Ascending aorta (tissue), 2 donors: ENCODE measurements around the gene LRRC66. TPM values are rescaled to one million over a fixed set of nuclear protein-coding genes. Genes with fewer than 3 reads are reported as not detected.

Source experiments
- DNase-seq, 2 donors: peaks; one replicate each; pipeline ENCODE4 v3.0.0-alpha.2; 2019; ENCODE audit warnings: low spot score in 2 of 2
- H3K27ac ChIP-seq, 2 donors: fragments of 200-600 bp; sonication (generic); one replicate each; pipeline ENCODE4 v1.5.1; 2016 to 2017; ENCODE audit warnings: mild to moderate bottlenecking in 1 of 2
- H3K27me3 ChIP-seq: fragments of 200-600 bp; sonication (generic); one replicate; pipeline ENCODE4 v1.5.1; 2017
- H3K36me3 ChIP-seq, 2 donors: fragments of 200-600 bp; sonication (generic); one replicate each; pipeline ENCODE4 v1.5.1; 2016
- H3K4me1 ChIP-seq, 2 donors: fragments of 200-600 bp; sonication (generic); one replicate each; pipeline ENCODE4 v1.5.1; 2016 to 2017; ENCODE audit warnings: mild to moderate bottlenecking in 1 of 2
- H3K4me3 ChIP-seq, 2 donors: fragments of 200-600 bp; sonication (generic); one replicate each; pipeline ENCODE4 v1.5.1; 2016 to 2017; ENCODE audit warnings: mild to moderate bottlenecking in 1 of 2
- H3K9me3 ChIP-seq, 2 donors: fragments of 200-600 bp; sonication (generic); one replicate each; pipeline ENCODE4 v1.5.1; 2016
- CTCF ChIP-seq, 3 experiments: fragments of 200-600 bp in 2 of 3; fragments of 450-650 bp in 1 of 3; sonication (generic) in 2 of 3; IDR thresholded peaks; one replicate each; pipeline ENCODE4 v1.5.1; 2016 to 2019; ENCODE audit warnings: antibody characterized with exemption in 3 of 3, mild to moderate bottlenecking in 1 of 3, moderate library complexity in 1 of 3
- intact Hi-C: fragments of 100-400 bp; cut with DNase I; formaldehyde crosslinking; loops from one replicate; pipeline ENCODE4 v1.15.1; 2023
- total RNA-seq: library from RNA; depleted of rRNA; stranded (reverse); fragments of >200 nt; gene quantifications from one replicate; pipeline ENCODE4 v1.1.0, GENCODE V29; 2016

The LRRC66 gene
- total RNA-seq, 1 donor from 2014 or later = 8.5 TPM

- no peak for TF ChIP-seq CTCF (IDR thresholded peaks at IDR 0.05)
Measured at GRCh38 chr4:52054254-52054653, 34.1 kb upstream of the LRRC66 start.

GRCh38 chr4:52052475-52052780 lies 32.3 kb upstream of the LRRC66 start:
- no peaks in the 10 kb centered on the region for H3K4me1 ChIP-seq
- H3K36me3 ChIP-seq = no peaks in the 10 kb centered on the region
- peak overlapping the region; percentile 73 to 77 for H3K27ac ChIP-seq
- H3K27me3 ChIP-seq = no peaks in the 10 kb centered on the region
- intact Hi-C loops = loop anchor here (5.0 to 10.0 kb wide), 2 partner anchors 210 to 662 kb away; partner anchors contain the start of gene DCUN1D4
- H3K9me3 ChIP-seq = no peaks in the 10 kb centered on the region
- DNase-seq = peak in 1 of 2 donors; percentile 61
- peak overlapping the region; percentile 65 to 82 for H3K4me3 ChIP-seq
- TF ChIP-seq CTCF (IDR thresholded peaks at IDR 0.05) = no peak

More at GRCh38 chr4:52054254-52054653, 34.1 kb upstream of the LRRC66 start:
- H3K36me3 ChIP-seq = no peaks in the 10 kb centered on the region
- no peak overlapping the region for H3K4me3 ChIP-seq
- no peak for DNase-seq
- H3K9me3 ChIP-seq = no peaks in the 10 kb centered on the region
- H3K27ac ChIP-seq = no peak overlapping the region
- no peaks in the 10 kb centered on the region for H3K4me1 ChIP-seq
- intact Hi-C loops = loop anchor here (5.0 to 10.0 kb wide), 2 partner anchors 212 to 661 kb away; partner anchors contain the start of gene DCUN1D4
- no peaks in the 10 kb centered on the region for H3K27me3 ChIP-seq

GRCh38 chr4:52051615-52052474 lies 31.7 kb upstream of the LRRC66 start:
- peak in 1 of 2 donors; percentile 81 for DNase-seq
- no peak for TF ChIP-seq CTCF (IDR thresholded peaks at IDR 0.05)
- peak overlapping the region; percentile 73 to 77 for H3K27ac ChIP-seq

GRCh38 chr4:52051213-52051614 lies 31.1 kb upstream of the LRRC66 start, which contains the start of gene SPATA18:
TSS of gene SPATA18 (plus strand) at chr4:52051304. CDS start at chr4:52051705, 401 bp downstream.
- peak in 1 of 2 donors; percentile 70 for DNase-seq

More at GRCh38 chr4:52051615-52052474, 31.7 kb upstream of the LRRC66 start:
- Histone ChIP-seq H3K36me3 (no peaks in the 10 kb centered on the region), H3K9me3 (no peaks in the 10 kb centered on the region), H3K4me1 (no peaks in the 10 kb centered on the region), H3K4me3 (peak overlapping the region; percentile 65 to 82), H3K27me3 (no peaks in the 10 kb centered on the region)
- intact Hi-C loops = loop anchor here (1.0 to 10.0 kb wide), 3 partner anchors 14 to 663 kb away; partner anchors contain the start of genes DCUN1D4 and SGCB

GRCh38 chr4:52049266-52049665 lies 29.1 kb upstream of the LRRC66 start:
- intact Hi-C loops = no loop called here
- H3K4me3 ChIP-seq = no peak overlapping the region
- H3K36me3 ChIP-seq = no peaks in the 10 kb centered on the region
- H3K27ac ChIP-seq = no peak overlapping the region
- DNase-seq = no peak
- no peaks in the 10 kb centered on the region for H3K9me3 ChIP-seq
- no peaks in the 10 kb centered on the region for H3K4me1 ChIP-seq
- TF ChIP-seq CTCF (IDR thresholded peaks at IDR 0.05) = no peak
- no peaks in the 10 kb centered on the region for H3K27me3 ChIP-seq

More at GRCh38 chr4:52051213-52051614, 31.1 kb upstream of the LRRC66 start, which contains the start of gene SPATA18:
- H3K4me1 ChIP-seq = no peaks in the 10 kb centered on the region
- intact Hi-C loops = loop anchor here (1.0 to 10.0 kb wide), 3 partner anchors 13 to 664 kb away; partner anchors contain the start of genes DCUN1D4 and SGCB
- no peaks in the 10 kb centered on the region for H3K9me3 ChIP-seq
- no peaks in the 10 kb centered on the region for H3K36me3 ChIP-seq
- H3K4me3 ChIP-seq = peak within 1 kb of the TSS; percentile 65 to 82
- H3K27ac ChIP-seq = peak within 1 kb of the TSS; percentile 73 to 77
- TF ChIP-seq CTCF (IDR thresholded peaks at IDR 0.05) = no peak
- H3K27me3 ChIP-seq = no peaks in the 10 kb centered on the region
